D721Med (cell line): Measurements from ENCODE around the gene LMX1B.

Experiments
- DNase-seq: peaks from one replicate; pipeline ENCODE4 v3.0.0; 2011; ENCODE audit warnings: low spot score; ENCODE audit not compliant: insufficient read length
- FAIRE-seq: peaks from 2 replicates; lab custom pipeline; 2011; peaks lifted over from hg19 to GRCh38; lab: Jason Lieb, UNC
- CTCF ChIP-seq: IDR thresholded peaks from 2 replicates; pipeline ENCODE4 v1.5.1; 2012; ENCODE audit warnings: mild to moderate bottlenecking, control low read depth; ENCODE audit not compliant: insufficient read depth; ENCODE audit errors: missing control alignments

LMX1B gene

GRCh38 chr9:126609711-126610388 lies 3.9 kb upstream of the LMX1B start:
- TF ChIP-seq CTCF = no peak
- DNase-seq = no peak
- no peak for FAIRE-seq

- FAIRE-seq (no peak), DNase-seq (peak; percentile 15)
- no peak for TF ChIP-seq CTCF
These were observed 2.5 kb upstream of the LMX1B start for GRCh38 chr9:126611193-126611591.

- DNase-seq (peak; percentile 83), FAIRE-seq (no peak)
- TF ChIP-seq CTCF = peak; percentile 68
These were observed 2.0 kb upstream of the LMX1B start for GRCh38 chr9:126611592-126612325.

- DNase-seq (peak; percentile 18), FAIRE-seq (no peak)
- no peak for TF ChIP-seq CTCF
These were observed 1.4 kb upstream of the LMX1B start for GRCh38 chr9:126612326-126612812.

- FAIRE-seq (no peak), DNase-seq (peak; percentile 24)
- TF ChIP-seq CTCF = no peak
These were observed 701 bp upstream of the LMX1B start for GRCh38 chr9:126612813-126613641.

GRCh38 chr9:126614088-126614454 lies 343 bp downstream of the LMX1B start:
- FAIRE-seq = no peak
- DNase-seq = no peak
- no peak for TF ChIP-seq CTCF
